DMS114 treated with DMSO at 0.1 percent for 48 hours (cell line): ENCODE measurements around the gene SPNS3.
A peak's percentile ranks its signal among the peaks of the same experiment; 100 is the strongest.

Experiments used
- DNase-seq: peaks from one replicate; lab custom pipeline; 2025; ENCODE audit not compliant: unreplicated experiment; lab: John Stamatoyannopoulos, UW

Gene SPNS3

GRCh38 chr17:4433515-4434031 lies at the start of gene SPNS3:
SPNS3 (plus strand) TSS chr17:4433940; CDS start chr17:4433968, 28 bp downstream.
- DNase-seq = no peak

- no peak for DNase-seq
These were observed 47.3 kb upstream of the SPNS3 start for GRCh38 chr17:4386406-4386805.

GRCh38 chr17:4387137-4387536 lies 46.6 kb upstream of the SPNS3 start:
- DNase-seq = no peak

GRCh38 chr17:4389079-4389478 lies 44.7 kb upstream of the SPNS3 start:
- no peak for DNase-seq

GRCh38 chr17:4393806-4394205 lies 39.9 kb upstream of the SPNS3 start:
- DNase-seq = no peak

- no peak for DNase-seq
These were observed 39.3 kb upstream of the SPNS3 start for GRCh38 chr17:4394208-4395110.

GRCh38 chr17:4395111-4395478 lies 38.6 kb upstream of the SPNS3 start:
- no peak for DNase-seq

GRCh38 chr17:4397840-4398239 lies 35.9 kb upstream of the SPNS3 start:
- no peak for DNase-seq

GRCh38 chr17:4405038-4405669 lies 28.6 kb upstream of the SPNS3 start:
- DNase-seq = no peak

- no peak for DNase-seq
These were observed 28.0 kb upstream of the SPNS3 start for GRCh38 chr17:4405699-4406098.

GRCh38 chr17:4406386-4406785 lies 27.4 kb upstream of the SPNS3 start:
- no peak for DNase-seq

GRCh38 chr17:4407216-4407615 lies 26.5 kb upstream of the SPNS3 start:
- DNase-seq = no peak

- DNase-seq = no peak
These were observed 25.9 kb upstream of the SPNS3 start for GRCh38 chr17:4407851-4408250.

GRCh38 chr17:4409659-4410058 lies 24.1 kb upstream of the SPNS3 start:
- no peak for DNase-seq

GRCh38 chr17:4411201-4411600 lies 22.5 kb upstream of the SPNS3 start:
- DNase-seq = no peak

GRCh38 chr17:4412933-4413831 lies 20.6 kb upstream of the SPNS3 start:
- peak; percentile 80 for DNase-seq

- DNase-seq = no peak
These were observed 16.5 kb upstream of the SPNS3 start for GRCh38 chr17:4417129-4417667.

- peak; percentile 53 for DNase-seq
These were observed 13.0 kb upstream of the SPNS3 start for GRCh38 chr17:4420692-4421131.

GRCh38 chr17:4422864-4423263 lies 10.9 kb upstream of the SPNS3 start:
- DNase-seq = no peak

- no peak for DNase-seq
These were observed 8.3 kb upstream of the SPNS3 start for GRCh38 chr17:4425398-4425797.
